BLaER1 treated with 17β-estradiol and CSF1 and Interleukin-3, amounts not matched to agents 10 nM and 100 nM (cell line): Measurements from ENCODE around the gene OTUD5.
A peak's percentile ranks its signal among the peaks of the same experiment; 100 is the strongest.

Experiments
- H3K27ac ChIP-seq, 11 experiments: shearing (Covaris generic); formaldehyde crosslinking; 2 replicates each; pipeline ENCODE4 v1.8.1; 2022
- H3K27me3 ChIP-seq, 11 experiments: shearing (Covaris generic); formaldehyde crosslinking; 2 replicates each; pipeline ENCODE4 v1.8.1; 2022
- H3K36me3 ChIP-seq, 11 experiments: shearing (Covaris generic); formaldehyde crosslinking; 2 replicates each; pipeline ENCODE4 v1.8.1; 2022
- H3K4me1 ChIP-seq, 10 experiments: shearing (Covaris generic); formaldehyde crosslinking; 2 replicates each; pipeline ENCODE4 v1.8.1; 2022
- H3K4me2 ChIP-seq, 11 experiments: shearing (Covaris generic); formaldehyde crosslinking; 2 replicates each; pipeline ENCODE4 v1.8.1; 2022
- H3K4me3 ChIP-seq, 10 experiments: shearing (Covaris generic); formaldehyde crosslinking; 2 replicates each; pipeline ENCODE4 v1.8.1; 2022
- H3K9ac ChIP-seq, 11 experiments: shearing (Covaris generic); formaldehyde crosslinking; 2 replicates each; pipeline ENCODE4 v1.8.1; 2022
- H3K9me3 ChIP-seq, 11 experiments: shearing (Covaris generic); formaldehyde crosslinking; replicated peaks in 1 of 11; 2 replicates each; pipeline ENCODE4 v1.8.1; 2022
- H4K20me1 ChIP-seq, 11 experiments: shearing (Covaris generic); formaldehyde crosslinking; 2 replicates each; pipeline ENCODE4 v1.8.1; 2022
- Cebpa-rat ChIP-seq, 11 experiments: shearing (Covaris generic); IDR thresholded peaks; 2 replicates each; pipeline ENCODE4 v1.8.1; 2022

OTUD5 gene

DNA sequence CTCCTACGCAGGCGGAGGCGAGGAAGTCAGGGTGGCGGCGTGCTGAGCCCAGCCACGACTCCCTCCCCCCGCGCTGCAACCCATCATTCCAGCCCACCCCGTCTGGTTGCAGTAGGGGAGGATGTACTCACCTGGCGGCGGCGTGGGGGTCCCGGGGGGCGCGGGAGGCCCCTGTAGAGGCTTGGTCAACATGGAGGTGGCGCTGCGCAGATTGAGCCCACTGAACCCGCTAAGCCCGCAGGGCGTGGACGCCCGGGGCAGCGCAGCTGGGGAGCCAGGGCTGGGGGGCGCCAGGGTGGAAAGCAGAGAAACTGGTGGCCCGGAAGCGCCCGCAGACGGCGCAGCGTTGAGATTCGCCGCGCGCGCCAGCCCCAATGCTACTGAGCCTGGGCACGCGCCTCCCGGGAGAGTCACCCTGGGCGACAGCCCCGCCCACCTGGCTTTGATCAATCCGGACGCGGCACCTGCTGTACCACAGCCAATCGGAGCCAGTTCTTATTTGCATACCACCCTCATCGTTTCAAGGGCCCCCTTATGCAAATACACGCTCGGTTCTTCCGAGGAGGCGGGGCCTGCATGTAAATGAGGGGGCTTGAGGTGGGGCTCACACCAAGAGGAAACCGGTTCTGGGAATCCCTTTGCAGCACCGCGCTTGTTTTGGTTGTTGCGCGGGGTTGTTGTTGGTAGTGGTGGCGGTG is 38.6 kb downstream of the OTUD5 start, which contains the start of gene PIM2:
TSS of gene PIM2 (minus strand) at position 382 of the 698 bp plus-strand sequence. CDS start at position 192, 190 bp downstream.
- Histone ChIP-seq H4K20me1 (peaks cover 32 to 64% (median 46%) of the 10 kb centered on the region in 11 experiments; a peak in 21 of 22 replicates), H3K9me3 (peaks cover 0 to 7% (median 0%) of the 10 kb centered on the region in 11 experiments; a peak in 3 of 22 replicates), H3K4me2 (peak within 1 kb of the TSS; percentile 66 to 90 (median 81)), H3K27ac (peak within 1 kb of the TSS; percentile 70 to 89 (median 83)), H3K9ac (peak within 1 kb of the TSS; percentile 83 to 91 (median 86)), H3K36me3 (peaks cover 18 to 47% (median 35%) of the 10 kb centered on the region in 11 experiments), H3K27me3 (peaks cover 28 to 62% (median 49%) of the 10 kb centered on the region in 11 experiments; a peak in 21 of 22 replicates), H3K4me1 (peaks cover 24 to 56% (median 34%) of the 10 kb centered on the region in 10 experiments), H3K4me3 (peak within 1 kb of the TSS; percentile 70 to 85 (median 76))
- no peak for TF ChIP-seq Cebpa-rat (IDR thresholded peaks at IDR 0.05)

DNA sequence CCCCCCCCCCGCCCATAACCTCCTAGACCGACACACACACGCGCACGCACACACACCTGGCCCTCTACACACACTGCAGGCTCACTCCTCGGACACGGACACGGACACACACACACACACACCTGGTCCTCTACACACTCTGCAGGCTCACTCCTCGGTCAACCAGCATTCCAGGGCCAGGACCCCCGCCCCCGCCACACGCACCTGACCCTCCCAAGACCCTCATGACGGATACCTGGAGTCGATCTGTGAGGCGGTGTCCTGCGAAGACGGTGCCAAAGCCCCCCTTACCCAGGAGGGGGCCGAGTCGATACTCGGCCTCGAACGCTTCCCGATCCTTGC is 39.1 kb downstream of the OTUD5 start:
- Histone ChIP-seq H3K27ac (peak overlapping the region; percentile 70 to 89 (median 83)), H3K4me1 (peaks cover 24 to 61% (median 34%) of the 10 kb centered on the region in 10 experiments), H4K20me1 (peaks cover 30 to 68% (median 48%) of the 10 kb centered on the region in 11 experiments; a peak in 21 of 22 replicates), H3K36me3 (peaks cover 18 to 47% (median 35%) of the 10 kb centered on the region in 11 experiments), H3K27me3 (peaks cover 30 to 62% (median 49%) of the 10 kb centered on the region in 11 experiments; a peak in 21 of 22 replicates), H3K4me3 (peak overlapping the region; percentile 70 to 85 (median 76)), H3K9ac (peak overlapping the region; percentile 83 to 91 (median 86)), H3K4me2 (peak overlapping the region; percentile 13 to 90 (median 81); a peak in 20 of 22 replicates), H3K9me3 (peaks cover 0 to 7% (median 0%) of the 10 kb centered on the region in 11 experiments; a peak in 3 of 22 replicates)
- no peak for TF ChIP-seq Cebpa-rat (IDR thresholded peaks at IDR 0.05)

DNA sequence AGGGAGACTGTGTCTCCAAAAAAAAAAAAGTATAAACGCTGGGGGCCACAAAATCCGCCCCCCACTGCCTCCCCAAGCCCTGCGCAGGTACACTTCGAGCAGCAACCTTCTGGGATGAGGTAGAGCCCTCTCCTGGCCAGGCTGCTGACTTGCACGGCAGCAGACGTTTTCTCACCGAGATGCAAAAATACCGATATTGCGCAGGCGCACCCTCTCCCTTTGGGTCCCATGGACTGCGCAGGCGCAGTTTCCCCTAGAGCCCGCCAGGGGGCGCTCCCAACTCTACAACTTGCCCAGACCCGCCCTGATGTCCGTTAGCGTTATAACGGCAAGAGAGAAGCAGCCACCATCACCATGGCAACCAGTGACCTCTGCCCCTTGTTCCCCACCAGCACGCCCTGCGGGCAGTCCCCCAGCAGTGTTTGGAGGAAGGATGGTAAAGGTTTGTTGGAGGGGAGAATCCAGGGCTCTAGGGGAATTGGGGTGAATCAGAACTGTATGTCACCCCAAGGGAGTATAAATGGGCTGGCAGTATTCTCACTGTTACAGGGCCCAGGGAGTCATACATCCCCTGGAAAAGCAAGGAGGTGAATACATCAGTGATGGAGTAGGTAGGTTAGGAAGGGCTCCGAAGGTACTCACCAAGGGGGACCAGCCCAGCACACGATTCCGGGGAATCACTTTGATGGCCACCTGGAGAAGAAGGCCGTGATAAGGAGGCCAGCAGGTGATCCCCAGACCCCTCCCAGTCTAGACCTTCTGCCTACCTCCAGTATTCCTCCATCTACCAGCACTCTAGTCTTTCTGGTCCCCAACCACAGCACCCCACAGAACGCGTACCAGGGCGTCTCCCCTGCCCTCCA is 40.0 kb downstream of the OTUD5 start:
- peak overlapping the region; percentile 6 to 89 (median 82); a peak in 17 of 22 replicates for H3K27ac ChIP-seq
- H3K4me1 ChIP-seq: peaks cover 24 to 70% (median 34%) of the 10 kb centered on the region in 10 experiments
- peaks cover 27 to 73% (median 55%) of the 10 kb centered on the region in 11 experiments; a peak in 21 of 22 replicates for H4K20me1 ChIP-seq
- peaks cover 0 to 7% (median 0%) of the 10 kb centered on the region in 11 experiments; a peak in 3 of 22 replicates for H3K9me3 ChIP-seq
- peak overlapping the region; percentile 66 to 90 (median 82) for H3K4me2 ChIP-seq
- H3K4me3 ChIP-seq: peak overlapping the region; percentile 70 to 85 (median 76)
- peaks cover 19 to 44% (median 30%) of the 10 kb centered on the region in 11 experiments for H3K36me3 ChIP-seq
- H3K9ac ChIP-seq: peak overlapping the region; percentile 83 to 91 (median 86)
- no peak for TF ChIP-seq Cebpa-rat (IDR thresholded peaks at IDR 0.05)
- H3K27me3 ChIP-seq: peaks cover 28 to 62% (median 48%) of the 10 kb centered on the region in 11 experiments; a peak in 20 of 22 replicates

DNA sequence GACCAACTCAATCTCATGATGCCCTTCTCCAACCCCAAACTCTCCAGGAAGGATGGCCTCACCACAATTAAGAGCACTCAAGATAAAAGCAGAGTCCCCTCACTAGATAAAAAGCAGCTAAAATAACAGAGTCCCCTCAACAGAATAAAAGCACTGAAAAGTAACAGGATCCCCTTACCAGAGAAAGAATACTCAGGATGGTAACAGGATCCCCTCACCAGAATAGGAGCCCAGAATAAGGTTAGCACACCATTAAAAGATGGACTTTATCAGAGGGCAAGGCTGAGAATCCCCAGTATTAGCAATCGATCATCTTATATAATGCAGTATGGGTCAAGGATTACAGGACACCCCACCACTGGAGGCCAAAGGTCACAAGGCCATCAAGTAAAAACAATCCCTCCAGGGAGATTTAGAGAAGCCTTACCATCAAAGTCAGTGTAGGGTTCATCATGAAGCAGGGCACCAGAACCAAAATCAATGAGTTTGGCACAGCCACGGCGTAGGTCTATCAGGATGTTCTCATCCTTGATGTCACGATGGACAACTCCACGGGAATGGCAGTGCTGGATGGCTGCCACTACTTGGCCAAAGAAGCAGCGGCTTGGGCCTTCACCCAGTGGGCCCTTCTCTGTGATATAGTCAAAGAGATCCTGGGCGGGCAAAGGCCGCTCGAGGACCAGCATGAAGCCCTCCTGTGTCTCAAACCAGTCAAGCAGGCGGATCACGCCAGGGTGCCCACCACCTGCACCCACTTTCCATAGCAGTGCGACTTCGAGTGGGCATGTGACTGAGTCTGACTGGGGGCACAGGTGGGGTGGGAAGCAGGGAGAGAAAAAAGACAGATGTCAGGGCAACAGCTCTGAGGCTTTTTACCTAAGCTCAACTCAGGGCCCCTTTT is 42.6 kb downstream of the OTUD5 start:
- peaks cover 27 to 61% (median 50%) of the 10 kb centered on the region in 11 experiments; a peak in 21 of 22 replicates for H4K20me1 ChIP-seq
- peaks cover 23 to 55% (median 46%) of the 10 kb centered on the region in 11 experiments; a peak in 20 of 22 replicates for H3K27me3 ChIP-seq
- no peak overlapping the region for H3K27ac ChIP-seq
- peak overlapping the region in 3 of 11 experiments; percentile 66 to 83 (median 79); a peak in 5 of 22 replicates for H3K4me2 ChIP-seq
- TF ChIP-seq Cebpa-rat (IDR thresholded peaks at IDR 0.05): no peak
- H3K9ac ChIP-seq: peak overlapping the region in 3 of 11 experiments; percentile 2 to 61 (median 27); a peak in 2 of 22 replicates
- H3K4me1 ChIP-seq: peaks cover 20 to 59% (median 31%) of the 10 kb centered on the region in 10 experiments
- H3K9me3 ChIP-seq: peaks cover 0 to 7% (median 0%) of the 10 kb centered on the region in 11 experiments; a peak in 4 of 22 replicates
- H3K36me3 ChIP-seq: peaks cover 19 to 41% (median 29%) of the 10 kb centered on the region in 11 experiments
- peak overlapping the region in 1 of 10 experiments; percentile 11; a peak in 1 of 20 replicates for H3K4me3 ChIP-seq

DNA sequence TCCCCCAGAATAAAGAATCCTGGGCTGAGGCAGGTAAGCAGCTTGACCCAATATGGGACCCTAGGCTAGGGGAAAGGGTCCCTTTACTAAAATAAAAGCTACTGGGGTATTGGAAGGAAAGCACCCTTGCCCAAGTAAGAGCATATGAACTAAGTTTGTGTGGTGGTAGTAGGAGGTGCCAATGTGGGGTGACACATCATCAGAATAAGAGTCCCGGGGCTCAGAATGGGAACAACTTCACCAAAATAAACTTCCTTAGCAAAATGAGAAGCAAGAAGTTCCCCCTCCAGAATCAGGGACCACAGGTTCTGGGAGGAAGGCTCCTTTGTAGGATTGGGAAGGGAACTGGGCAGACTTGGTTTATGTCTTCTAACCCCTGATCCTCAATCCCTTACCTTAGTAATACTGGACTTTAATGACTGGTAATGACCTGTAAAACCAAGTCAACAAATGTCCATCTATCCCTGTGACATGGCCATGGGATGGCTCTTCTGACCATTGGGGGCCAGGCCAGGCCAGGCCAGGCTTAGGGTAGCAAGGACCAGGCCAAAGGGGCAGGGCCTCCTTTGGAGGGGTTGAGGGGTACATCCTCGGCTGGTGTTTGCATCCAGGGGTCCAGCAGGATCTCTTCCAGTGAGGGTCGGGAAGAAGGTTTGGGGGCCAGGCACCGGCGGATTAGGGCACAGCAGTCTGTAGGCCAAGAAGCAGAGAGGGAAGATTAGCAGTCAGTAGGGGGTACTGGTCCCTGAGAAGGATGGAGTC is 43.6 kb downstream of the OTUD5 start:
- peak overlapping the region in 2 of 11 experiments; percentile 27 to 61; a peak in 2 of 22 replicates for H3K9ac ChIP-seq
- peaks cover 13 to 56% (median 25%) of the 10 kb centered on the region in 10 experiments for H3K4me1 ChIP-seq
- no peak overlapping the region for H3K4me3 ChIP-seq
- peak overlapping the region in 3 of 11 experiments; percentile 3 to 83 (median 79); a peak in 4 of 22 replicates for H3K4me2 ChIP-seq
- peaks cover 21 to 65% (median 51%) of the 10 kb centered on the region in 11 experiments; a peak in 20 of 22 replicates for H3K27me3 ChIP-seq
- no peak overlapping the region for H3K27ac ChIP-seq
- H4K20me1 ChIP-seq: peaks cover 31 to 57% (median 53%) of the 10 kb centered on the region in 11 experiments; a peak in 21 of 22 replicates
- no peak for TF ChIP-seq Cebpa-rat (IDR thresholded peaks at IDR 0.05)
- H3K36me3 ChIP-seq: peaks cover 19 to 41% (median 29%) of the 10 kb centered on the region in 11 experiments
- peaks cover 0 to 7% (median 0%) of the 10 kb centered on the region in 11 experiments; a peak in 4 of 22 replicates for H3K9me3 ChIP-seq

DNA sequence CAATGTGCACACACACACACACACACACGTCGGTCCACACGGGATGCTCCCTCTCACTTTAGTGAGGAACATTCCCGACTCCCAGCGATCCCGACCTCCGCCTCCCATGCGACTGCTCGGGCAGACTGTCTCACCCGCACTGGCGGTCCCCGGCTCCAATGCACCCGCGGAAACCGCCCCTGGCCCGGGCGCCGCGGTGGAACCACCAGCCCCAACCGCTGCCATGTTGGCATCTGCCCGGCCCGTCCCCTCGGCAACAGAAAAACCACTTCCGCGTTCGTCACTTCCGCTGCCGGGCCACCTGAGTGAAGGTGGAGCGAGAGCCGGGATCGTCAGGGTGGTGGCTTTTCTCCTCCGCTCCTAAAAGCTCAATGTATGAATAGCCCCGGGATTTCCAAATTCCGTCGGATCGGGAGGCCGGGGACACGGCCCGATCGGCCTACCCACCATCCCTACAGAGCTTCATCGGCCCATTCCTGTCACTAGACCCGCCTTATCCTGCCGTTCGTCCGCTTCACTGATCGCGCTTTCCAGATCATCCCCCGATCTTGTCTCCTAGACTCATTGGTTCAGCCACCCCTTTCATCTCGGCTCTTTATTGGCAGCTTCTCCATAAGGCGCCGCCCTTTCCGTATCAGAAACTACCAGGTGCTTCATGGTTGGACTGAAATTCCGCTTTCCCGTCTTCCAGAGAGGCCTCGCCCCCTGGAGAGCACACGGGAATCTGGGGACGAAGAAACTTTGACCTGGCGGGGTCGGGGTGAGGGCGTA is 45.8 kb downstream of the OTUD5 start, which contains the start of gene SLC35A2:
TSS of gene SLC35A2 (minus strand) at position 235 of the 771 bp plus-strand sequence. CDS start at position 225, 10 bp downstream.
- Histone ChIP-seq H4K20me1 (peaks cover 25 to 44% (median 41%) of the 10 kb centered on the region in 11 experiments; a peak in 21 of 22 replicates), H3K9ac (peak within 1 kb of the TSS; percentile 71 to 82 (median 78)), H3K4me2 (peak within 1 kb of the TSS; percentile 65 to 86 (median 81)), H3K4me1 (peaks cover 7 to 55% (median 19%) of the 10 kb centered on the region in 10 experiments; a peak in 19 of 20 replicates), H3K36me3 (peaks cover 19 to 47% (median 31%) of the 10 kb centered on the region in 11 experiments), H3K4me3 (peak within 1 kb of the TSS; percentile 52 to 84 (median 75)), H3K9me3 (peaks cover 0 to 5% (median 0%) of the 10 kb centered on the region in 11 experiments; a peak in 3 of 22 replicates), H3K27ac (peak within 1 kb of the TSS; percentile 27 to 80 (median 71); a peak in 21 of 22 replicates), H3K27me3 (peaks cover 21 to 69% (median 57%) of the 10 kb centered on the region in 11 experiments; a peak in 20 of 22 replicates)
- no peak for TF ChIP-seq Cebpa-rat (IDR thresholded peaks at IDR 0.05)
